ENCODE measurements around the gene ATG101. TPM values are rescaled to one million over a fixed set of nuclear protein-coding genes. Genes with fewer than 3 reads are reported as not detected.

Gene ATG101
- total and polyA plus RNA-seq, 2 of the 8 experiments (the other 6 are each of a cell fraction or from before 2014, with no cell fraction given): 49.8 to 55.9 TPM

- H2BK5ac ChIP-seq (ENCODE audit: low read depth, low read length): peak overlapping the region; percentile 66; the same call in 1 of the 2 replicates
- H3K9ac ChIP-seq (replicated peaks in 1 of 4; ENCODE audit: extremely low read depth in 1 of 4, low read depth in 3 of 4, low read length in 3 of 4): no peak overlapping the region
- H3K79me1 ChIP-seq (ENCODE audit: low read depth, low read length): no peaks in the 10 kb centered on the region; the same call in 1 of the 2 replicates
- H3K4ac ChIP-seq (replicated peaks; ENCODE audit: insufficient read length, low read depth, low read length): no peak overlapping the region
- H3K4me1 ChIP-seq (replicated peaks in 1 of 4; ENCODE audit: control insufficient read depth in 3 of 4, insufficient read depth in 4 of 4, low read length in 3 of 4): peaks cover 0 to 18% (median 10%) of the 10 kb centered on the region in 4 experiments; a peak in 5 of 7 replicates
- H2AFZ ChIP-seq (ENCODE audit: low read length): no peak overlapping the region
- FAIRE-seq (no peak), DNase-seq (ENCODE audit: low read depth in 1 of 2, low spot score in 2 of 2) (no peak)
- H2BK15ac ChIP-seq (ENCODE audit: low read length): no peak overlapping the region
- H3K4me3 ChIP-seq (ENCODE audit: extremely low read depth in 1 of 4, insufficient read depth in 2 of 4, low read depth in 3 of 4, low read length in 4 of 4): no peak overlapping the region
- ChIA-PET POLR2A (ENCODE audit: partially characterized antibody) (interaction anchor here (1.2 kb wide), 1 partner anchor 863 kb away, joined by 3 read pairs; the partner anchor contains the start of gene KRT18), CTCF (ENCODE audit: partially characterized antibody) (interaction anchor here (0.7 to 11.5 kb wide), 9 partner anchors 13 to 275 kb away, joined by 3 to 205 read pairs (median 6); partner anchors contain the start of gene ATG101)
- no peak overlapping the region for H2BK12ac ChIP-seq (ENCODE audit: low read depth, low read length)
- H3K79me2 ChIP-seq (ENCODE audit: control insufficient read depth in 1 of 2, insufficient read depth in 2 of 2, low read length in 2 of 2): no peaks in the 10 kb centered on the region
- no peak overlapping the region for H3K23ac ChIP-seq (ENCODE audit: insufficient read length)
- H3K4me2 ChIP-seq (ENCODE audit: insufficient read depth in 1 of 2, low read depth in 2 of 2, low read length in 2 of 2): no peak overlapping the region
- H2BK120ac ChIP-seq (replicated peaks; ENCODE audit: low read depth, low read length): no peak overlapping the region
- no peak overlapping the region for H3K18ac ChIP-seq (ENCODE audit: extremely low read depth, low read length)
- H2AK5ac ChIP-seq (ENCODE audit: low read depth, low read length): no peak overlapping the region
- H3K9me3 ChIP-seq (ENCODE audit: insufficient read depth in 2 of 2, low read depth in 1 of 2, low read length in 1 of 2): no peaks in the 10 kb centered on the region
- H3K27me3 ChIP-seq (replicated peaks in 1 of 4; ENCODE audit: control insufficient read depth in 3 of 4, extremely low read depth in 1 of 4, insufficient read depth in 3 of 4, low read length in 3 of 4): no peaks in the 10 kb centered on the region
- H2BK20ac ChIP-seq (ENCODE audit: low read length): no peak overlapping the region
- H4K20me1 ChIP-seq (replicated peaks in 1 of 2; ENCODE audit: control insufficient read depth in 1 of 2, insufficient read depth in 2 of 2, low read length in 2 of 2): peaks cover 0 to 4% of the 10 kb centered on the region in 2 experiments
- H3K23me2 ChIP-seq (ENCODE audit: low read depth, low read length): no peaks in the 10 kb centered on the region
- no peak overlapping the region for H3K14ac ChIP-seq (ENCODE audit: insufficient read length)
- no peak overlapping the region for H3K27ac ChIP-seq (ENCODE audit: low read depth, low read length)
- WGBS, 2 experiments (ENCODE audit: extremely low coverage in 1 of 2, insufficient coverage in 1 of 2, insufficient read length in 1 of 2, insufficient replicate concordance in 2 of 2, low coverage in 1 of 2, low lambda C conversion rate in 2 of 2, missing lambda C conversion rate in 1 of 2): 93% methylated on average over 9 of the region's 9 CpGs; no CpG with 5 or more reads in 1 of the 2 experiments
- H4K8ac ChIP-seq (ENCODE audit: extremely low read depth, insufficient read depth, low read length): no peak overlapping the region
- no peaks in the 10 kb centered on the region for H3K36me3 ChIP-seq (ENCODE audit: control insufficient read depth in 2 of 4, insufficient read depth in 4 of 4, low read length in 3 of 4)
- no peak overlapping the region for H4K5ac ChIP-seq (ENCODE audit: insufficient read length, low read depth, low read length)
- no peak overlapping the region for H4K91ac ChIP-seq (replicated peaks; ENCODE audit: insufficient read length, low read length)
- H3K56ac ChIP-seq (replicated peaks; ENCODE audit: insufficient read length, low read depth, low read length): no peak overlapping the region
- TF ChIP-seq TAF7 (optimal IDR thresholded peaks at IDR 0.05; ENCODE audit: borderline replicate concordance, low read depth, low read length) (no peak), SIX5 (IDR thresholded peaks at IDR 0.05; ENCODE audit: low read depth, low read length) (no peak), GABPA (IDR thresholded peaks at IDR 0.05; ENCODE audit: borderline replicate concordance, insufficient read depth, low read length) (no peak), RNF2 (IDR thresholded peaks at IDR 0.05; ENCODE audit: borderline replicate concordance, low read depth, low read length, missing control alignments, poor library complexity, severe bottlenecking) (no peak), BRCA1 (IDR thresholded peaks at IDR 0.05; ENCODE audit: low read depth, low read length) (no peak), CEBPB (IDR thresholded peaks at IDR 0.05; ENCODE audit: low read depth, low read length) (no peak), POLR2AphosphoS5 (IDR thresholded peaks at IDR 0.05; ENCODE audit: low read depth, low read length) (no peak), KDM1A (IDR thresholded peaks at IDR 0.05; ENCODE audit: borderline replicate concordance, low read length) (no peak), HDAC2 (IDR thresholded peaks at IDR 0.05; ENCODE audit: borderline replicate concordance in 1 of 2, low read depth in 2 of 2, low read length in 2 of 2) (no peak), ATF2 (IDR thresholded peaks at IDR 0.05; ENCODE audit: low read length) (no peak), YY1 (IDR thresholded peaks at IDR 0.05; ENCODE audit: low read depth, low read length) (no peak), CBX5 (IDR thresholded peaks at IDR 0.05; ENCODE audit: low read depth, low read length) (no peak)
Measured at GRCh38 chr12:52086366-52086765, 16.6 kb downstream of the ATG101 start.

Measured in H1 (cell line).